ENCODE data around the gene PMEL. TPM values are rescaled to one million over a fixed set of nuclear protein-coding genes. Genes with fewer than 3 reads are reported as not detected.

Gene PMEL
- total RNA-seq, 1 experiment from 2014 or later, result 2.1 TPM

GRCh38 chr12:55972911-55973598 lies 7.2 kb upstream of the PMEL start:
- H3K27me3 Mint-ChIP-seq (ENCODE audit: unreplicated experiment), result no peaks in the 10 kb centered on the region
- H3K36me3 Mint-ChIP-seq (ENCODE audit: insufficient read depth, unreplicated experiment), result peaks cover 10% of the 10 kb centered on the region
- TF ChIP-seq CTCF (IDR thresholded peaks at IDR 0.05; ENCODE audit: unreplicated experiment), result no peak
- intact Hi-C loops (cut with micrococcal nuclease; ENCODE audit: unreplicated experiment), result loop anchor here (2.0 kb wide), 1 partner anchor 46 kb away; the partner anchor contains the start of gene PYM1
- CTCF ChIA-PET, result interaction anchor here (0.6 to 2.2 kb wide), 17 partner anchors 11 to 291 kb away, joined by 3 to 25 read pairs (median 4); partner anchors contain the start of genes CD63, ORMDL2, PA2G4 and RDH5
- no peak for DNase-seq
- TSS peak; percentile 92 for BruUV-seq (replicated peaks)
- no peak overlapping the region for H3K27ac Mint-ChIP-seq (ENCODE audit: unreplicated experiment)
- no peaks in the 10 kb centered on the region for H3K9me3 Mint-ChIP-seq (ENCODE audit: low read depth, unreplicated experiment)
- peaks cover 12% of the 10 kb centered on the region for H3K4me1 Mint-ChIP-seq (ENCODE audit: low read depth, unreplicated experiment)
- no peak overlapping the region for H3K4me3 Mint-ChIP-seq (ENCODE audit: low read depth, unreplicated experiment)

DNA sequence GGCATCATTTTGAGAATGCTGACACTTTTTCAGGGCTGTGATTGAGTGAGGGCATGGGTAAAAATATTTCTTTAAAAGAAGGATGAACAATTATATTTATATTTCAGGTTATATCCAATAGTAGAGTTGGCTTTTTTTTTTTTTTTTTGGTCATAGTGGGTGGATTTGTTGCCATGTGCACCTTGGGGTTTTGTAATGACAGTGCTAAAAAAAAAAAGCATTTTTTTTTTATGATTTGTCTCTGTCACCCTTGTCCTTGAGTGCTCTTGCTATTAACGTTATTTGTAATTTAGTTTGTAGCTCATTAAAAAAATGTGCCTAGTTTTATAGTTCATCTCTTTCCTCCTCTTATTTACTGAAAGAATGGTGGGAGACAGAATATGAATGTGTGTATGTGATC lies 6.6 kb upstream of the PMEL start:
- peaks cover 18% of the 10 kb centered on the region for H3K4me1 Mint-ChIP-seq (ENCODE audit: low read depth, unreplicated experiment)
- H3K27ac Mint-ChIP-seq (ENCODE audit: unreplicated experiment), result no peak overlapping the region
- H3K36me3 Mint-ChIP-seq (ENCODE audit: insufficient read depth, unreplicated experiment), result peaks cover 16% of the 10 kb centered on the region
- H3K9me3 Mint-ChIP-seq (ENCODE audit: low read depth, unreplicated experiment), result no peaks in the 10 kb centered on the region
- H3K27me3 Mint-ChIP-seq (ENCODE audit: unreplicated experiment), result no peaks in the 10 kb centered on the region
- no peak for DNase-seq
- BruUV-seq (replicated peaks), result no TSS peak
- no peak for TF ChIP-seq CTCF (IDR thresholded peaks at IDR 0.05; ENCODE audit: unreplicated experiment)
- no peak overlapping the region for H3K4me3 Mint-ChIP-seq (ENCODE audit: low read depth, unreplicated experiment)
- intact Hi-C loops (cut with micrococcal nuclease; ENCODE audit: unreplicated experiment), result loop anchor here (2.0 kb wide), 1 partner anchor 46 kb away; the partner anchor contains the start of gene PYM1
- CTCF ChIA-PET, result no interaction called here

DNA sequence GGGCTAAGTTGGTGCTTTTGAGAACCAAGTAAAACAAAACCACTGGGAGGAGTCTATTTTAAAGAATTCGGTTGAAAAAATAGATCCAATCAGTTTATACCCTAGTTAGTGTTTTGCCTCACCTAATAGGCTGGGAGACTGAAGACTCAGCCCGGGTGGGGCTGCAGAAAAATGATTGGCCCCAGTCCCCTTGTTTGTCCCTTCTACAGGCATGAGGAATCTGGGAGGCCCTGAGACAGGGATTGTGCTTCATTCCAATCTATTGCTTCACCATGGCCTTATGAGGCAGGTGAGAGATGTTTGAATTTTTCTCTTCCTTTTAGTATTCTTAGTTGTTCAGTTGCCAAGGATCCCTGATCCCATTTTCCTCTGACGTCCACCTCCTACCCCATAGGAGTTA lies 6.2 kb upstream of the PMEL start:
- Mint-ChIP-seq H3K27ac (ENCODE audit: unreplicated experiment) (no peak overlapping the region), H3K36me3 (ENCODE audit: insufficient read depth, unreplicated experiment) (peaks cover 20% of the 10 kb centered on the region), H3K27me3 (ENCODE audit: unreplicated experiment) (no peaks in the 10 kb centered on the region), H3K4me1 (ENCODE audit: low read depth, unreplicated experiment) (peaks cover 21% of the 10 kb centered on the region), H3K4me3 (ENCODE audit: low read depth, unreplicated experiment) (peak overlapping the region; percentile 13), H3K9me3 (ENCODE audit: low read depth, unreplicated experiment) (no peaks in the 10 kb centered on the region)
- peak; percentile 46 for DNase-seq
- intact Hi-C loops (cut with micrococcal nuclease; ENCODE audit: unreplicated experiment), result loop anchor here (2.0 kb wide), 1 partner anchor 45 kb away; the partner anchor contains the start of gene PYM1
- CTCF ChIA-PET, result no interaction called here
- BruUV-seq (replicated peaks), result no TSS peak
- no peak for TF ChIP-seq CTCF (IDR thresholded peaks at IDR 0.05; ENCODE audit: unreplicated experiment)

GRCh38 chr12:55970775-55971174 lies 4.9 kb upstream of the PMEL start:
- CTCF ChIA-PET, result no interaction called here
- intact Hi-C loops (cut with micrococcal nuclease; ENCODE audit: unreplicated experiment), result no loop called here
- DNase-seq, result no peak
- no peak overlapping the region for H3K27ac Mint-ChIP-seq (ENCODE audit: unreplicated experiment)
- no peak for TF ChIP-seq CTCF (IDR thresholded peaks at IDR 0.05; ENCODE audit: unreplicated experiment)
- no peaks in the 10 kb centered on the region for H3K9me3 Mint-ChIP-seq (ENCODE audit: low read depth, unreplicated experiment)
- H3K27me3 Mint-ChIP-seq (ENCODE audit: unreplicated experiment), result no peaks in the 10 kb centered on the region
- no peak overlapping the region for H3K4me3 Mint-ChIP-seq (ENCODE audit: low read depth, unreplicated experiment)
- H3K36me3 Mint-ChIP-seq (ENCODE audit: insufficient read depth, unreplicated experiment), result peaks cover 32% of the 10 kb centered on the region
- H3K4me1 Mint-ChIP-seq (ENCODE audit: low read depth, unreplicated experiment), result peaks cover 20% of the 10 kb centered on the region
- no TSS peak for BruUV-seq (replicated peaks)
